Peyer's patch (tissue), 4 donors: ENCODE results near the gene PLAGL2.

Experiments
- POLR2A ChIP-seq, 2 donors: fragments of 450-650 bp; IDR thresholded peaks; one replicate each; pipeline ENCODE4 v1.5.1; 2017; ENCODE audit warnings: antibody characterized with exemption in 2 of 2, mild to moderate bottlenecking in 2 of 2, moderate library complexity in 2 of 2
- TF ChIP-seq, protein P1 (sequence below), 6 experiments: fragments of 450-650 bp in 4 of 6; fragments of 200-600 bp in 2 of 6; sonication (generic) in 1 of 6; IDR thresholded peaks; one replicate each; pipeline ENCODE4 v1.5.1; 2017 to 2019; ENCODE audit warnings: antibody characterized with exemption in 6 of 6, mild to moderate bottlenecking in 3 of 6, moderate library complexity in 1 of 6

DNA sequence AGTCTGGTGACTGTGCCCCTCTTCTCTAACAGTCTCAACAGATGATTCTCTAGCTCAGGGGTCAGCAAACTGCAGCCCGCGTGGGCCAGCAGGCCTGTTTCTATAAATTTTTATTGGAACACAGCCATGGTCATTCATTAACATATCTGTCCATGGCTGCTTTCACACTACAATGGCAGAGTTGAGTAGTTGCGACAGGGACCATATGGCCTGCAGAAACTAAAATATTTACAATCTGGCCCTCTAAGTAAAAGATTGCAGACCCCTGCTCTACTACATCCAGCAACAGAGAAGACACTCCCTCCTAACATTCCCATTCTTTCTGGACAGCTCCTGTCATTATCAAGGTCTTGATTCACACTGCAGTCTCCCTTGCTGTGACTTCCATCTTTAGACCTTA is 45.2 kb downstream of the PLAGL2 start:
- TF ChIP-seq, protein P1, sequence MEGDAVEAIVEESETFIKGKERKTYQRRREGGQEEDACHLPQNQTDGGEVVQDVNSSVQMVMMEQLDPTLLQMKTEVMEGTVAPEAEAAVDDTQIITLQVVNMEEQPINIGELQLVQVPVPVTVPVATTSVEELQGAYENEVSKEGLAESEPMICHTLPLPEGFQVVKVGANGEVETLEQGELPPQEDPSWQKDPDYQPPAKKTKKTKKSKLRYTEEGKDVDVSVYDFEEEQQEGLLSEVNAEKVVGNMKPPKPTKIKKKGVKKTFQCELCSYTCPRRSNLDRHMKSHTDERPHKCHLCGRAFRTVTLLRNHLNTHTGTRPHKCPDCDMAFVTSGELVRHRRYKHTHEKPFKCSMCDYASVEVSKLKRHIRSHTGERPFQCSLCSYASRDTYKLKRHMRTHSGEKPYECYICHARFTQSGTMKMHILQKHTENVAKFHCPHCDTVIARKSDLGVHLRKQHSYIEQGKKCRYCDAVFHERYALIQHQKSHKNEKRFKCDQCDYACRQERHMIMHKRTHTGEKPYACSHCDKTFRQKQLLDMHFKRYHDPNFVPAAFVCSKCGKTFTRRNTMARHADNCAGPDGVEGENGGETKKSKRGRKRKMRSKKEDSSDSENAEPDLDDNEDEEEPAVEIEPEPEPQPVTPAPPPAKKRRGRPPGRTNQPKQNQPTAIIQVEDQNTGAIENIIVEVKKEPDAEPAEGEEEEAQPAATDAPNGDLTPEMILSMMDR (IDR thresholded peaks at IDR 0.05): no peak
- TF ChIP-seq POLR2A (IDR thresholded peaks at IDR 0.05): no peak
